DOHH2 (cell line): ENCODE data around the gene FTCD.

Source experiments
- H3F3A ChIP-seq: fragments of 200-600 bp; sonication (generic), shearing (Covaris generic); 2 replicates; pipeline ENCODE4 v1.6.0; 2016; ENCODE audit warnings: antibody characterized with exemption, mild to moderate bottlenecking; ENCODE audit not compliant: control insufficient read depth, insufficient read depth
- H3K27ac ChIP-seq: fragments of 200-600 bp; sonication (generic); 2 replicates; pipeline ENCODE4 v1.5.1; 2014; ENCODE audit warnings: low read depth, mild to moderate bottlenecking, low read length, moderate library complexity
- H3K27me3 ChIP-seq: fragments of 200-600 bp; sonication (generic); 2 replicates; pipeline ENCODE4 v1.6.1; 2014; ENCODE audit warnings: mild to moderate bottlenecking, low read length, mixed read lengths; ENCODE audit not compliant: control insufficient read depth
- H3K36me3 ChIP-seq: fragments of 200-600 bp; sonication (generic); 2 replicates; pipeline ENCODE4 v1.6.1; 2014; ENCODE audit warnings: mild to moderate bottlenecking, low read length, moderate library complexity, mixed read lengths; ENCODE audit not compliant: control insufficient read depth
- H3K4me1 ChIP-seq: fragments of 200-600 bp; sonication (generic); 2 replicates; pipeline ENCODE4 v1.6.1; 2014; ENCODE audit warnings: mild to moderate bottlenecking, low read length, mixed read lengths; ENCODE audit not compliant: control insufficient read depth
- H3K4me2 ChIP-seq: fragments of 200-600 bp; sonication (generic); 2 replicates; pipeline ENCODE4 v1.6.0; 2014; ENCODE audit warnings: mild to moderate bottlenecking, low read length, moderate library complexity
- H3K4me3 ChIP-seq: fragments of 200-600 bp; sonication (generic); 2 replicates; pipeline ENCODE4 v1.5.1; 2014; ENCODE audit warnings: mild to moderate bottlenecking, low read length, mixed read lengths
- H3K79me2 ChIP-seq: fragments of 200-600 bp; sonication (generic); 2 replicates; pipeline ENCODE4 v1.6.1; 2014; ENCODE audit warnings: mild to moderate bottlenecking, low read length, mixed read lengths; ENCODE audit not compliant: control insufficient read depth
- H3K9me2 ChIP-seq: fragments of 200-600 bp; sonication (generic); replicated peaks from 2 replicates; pipeline ENCODE4 v1.6.1; 2014; ENCODE audit warnings: mild to moderate bottlenecking, low read length, mixed read lengths; ENCODE audit not compliant: control insufficient read depth
- H3K9me3 ChIP-seq: fragments of 200-600 bp; sonication (generic); 2 replicates; pipeline ENCODE4 v1.6.1; 2014; ENCODE audit warnings: antibody characterized with exemption, low read length, mixed read lengths; ENCODE audit not compliant: control insufficient read depth, insufficient read depth
- H4K20me1 ChIP-seq: fragments of 200-600 bp; sonication (generic); 2 replicates; pipeline ENCODE4 v1.6.0; 2014; ENCODE audit warnings: low read depth, mild to moderate bottlenecking, antibody characterized with exemption, low read length, moderate library complexity; ENCODE audit not compliant: control insufficient read depth, insufficient read depth
- CTCF ChIP-seq: fragments of 200-600 bp; sonication (generic); IDR thresholded peaks from one replicate; pipeline ENCODE4 v1.5.1; 2014; ENCODE audit warnings: antibody characterized with exemption, mild to moderate bottlenecking, low read depth, low read length; ENCODE audit not compliant: poor library complexity, severe bottlenecking
- EZH2phosphoT487 ChIP-seq: fragments of 200-600 bp; sonication (generic); IDR thresholded peaks from 2 replicates; pipeline ENCODE4 v1.6.1; 2017; ENCODE audit warnings: borderline replicate concordance, mild to moderate bottlenecking, antibody characterized with exemption, low read length, moderate library complexity, mixed read lengths

The FTCD gene

GRCh38 chr21:46190491-46191131, 35.2 kb upstream of the FTCD start:
- Histone ChIP-seq H3K27ac (no peak overlapping the region), H3K27me3 (no peaks in the 10 kb centered on the region), H3K4me3 (no peak overlapping the region), H3K79me2 (no peaks in the 10 kb centered on the region), H3K36me3 (peaks cover 65% of the 10 kb centered on the region), H3K4me2 (no peak overlapping the region), H3F3A (0 out of 2 replicates have a peak, but pooled peaks cover 4% of the 10 kb centered on the region), H4K20me1 (no peaks in the 10 kb centered on the region), H3K4me1 (peaks cover 10% of the 10 kb centered on the region), H3K9me2 (no peaks in the 10 kb centered on the region), H3K9me3 (no peaks in the 10 kb centered on the region)
- TF ChIP-seq EZH2phosphoT487: no peak
- no peak for TF ChIP-seq CTCF

- no peak overlapping the region for H3K4me2 ChIP-seq
- no peak overlapping the region for H3K4me3 ChIP-seq
- H3F3A ChIP-seq: peaks cover 9% of the 10 kb centered on the region; the same call in 1 of the 2 replicates
- H3K4me1 ChIP-seq: peaks cover 14% of the 10 kb centered on the region
- TF ChIP-seq EZH2phosphoT487 (no peak), CTCF (no peak)
- no peaks in the 10 kb centered on the region for H3K9me3 ChIP-seq
- no peaks in the 10 kb centered on the region for H3K9me2 ChIP-seq
- H3K36me3 ChIP-seq: peaks cover 59% of the 10 kb centered on the region
- no peaks in the 10 kb centered on the region for H3K27me3 ChIP-seq
- no peaks in the 10 kb centered on the region for H4K20me1 ChIP-seq
- H3K79me2 ChIP-seq: no peaks in the 10 kb centered on the region
- no peak overlapping the region for H3K27ac ChIP-seq
These were observed 34.6 kb upstream of the FTCD start for GRCh38 chr21:46189959-46190490.

GRCh38 chr21:46189213-46189958, 34.0 kb upstream of the FTCD start:
- Histone ChIP-seq H4K20me1 (no peaks in the 10 kb centered on the region), H3K27ac (no peak overlapping the region), H3K79me2 (no peaks in the 10 kb centered on the region), H3K9me2 (no peaks in the 10 kb centered on the region), H3K4me2 (no peak overlapping the region), H3K4me1 (peaks cover 18% of the 10 kb centered on the region), H3K4me3 (no peak overlapping the region), H3F3A (peaks cover 9% of the 10 kb centered on the region; the same call in 1 of the 2 replicates), H3K9me3 (no peaks in the 10 kb centered on the region), H3K27me3 (no peaks in the 10 kb centered on the region), H3K36me3 (peaks cover 53% of the 10 kb centered on the region)
- no peak for TF ChIP-seq CTCF
- no peak for TF ChIP-seq EZH2phosphoT487
